ENCODE results near the gene DDX39B.
"Not testable (repeated sequence)": the region's sequence is repeated elsewhere in the genome, so short reads cannot be mapped to it uniquely, and the experiment has no call there.

DDX39B gene

DNA sequence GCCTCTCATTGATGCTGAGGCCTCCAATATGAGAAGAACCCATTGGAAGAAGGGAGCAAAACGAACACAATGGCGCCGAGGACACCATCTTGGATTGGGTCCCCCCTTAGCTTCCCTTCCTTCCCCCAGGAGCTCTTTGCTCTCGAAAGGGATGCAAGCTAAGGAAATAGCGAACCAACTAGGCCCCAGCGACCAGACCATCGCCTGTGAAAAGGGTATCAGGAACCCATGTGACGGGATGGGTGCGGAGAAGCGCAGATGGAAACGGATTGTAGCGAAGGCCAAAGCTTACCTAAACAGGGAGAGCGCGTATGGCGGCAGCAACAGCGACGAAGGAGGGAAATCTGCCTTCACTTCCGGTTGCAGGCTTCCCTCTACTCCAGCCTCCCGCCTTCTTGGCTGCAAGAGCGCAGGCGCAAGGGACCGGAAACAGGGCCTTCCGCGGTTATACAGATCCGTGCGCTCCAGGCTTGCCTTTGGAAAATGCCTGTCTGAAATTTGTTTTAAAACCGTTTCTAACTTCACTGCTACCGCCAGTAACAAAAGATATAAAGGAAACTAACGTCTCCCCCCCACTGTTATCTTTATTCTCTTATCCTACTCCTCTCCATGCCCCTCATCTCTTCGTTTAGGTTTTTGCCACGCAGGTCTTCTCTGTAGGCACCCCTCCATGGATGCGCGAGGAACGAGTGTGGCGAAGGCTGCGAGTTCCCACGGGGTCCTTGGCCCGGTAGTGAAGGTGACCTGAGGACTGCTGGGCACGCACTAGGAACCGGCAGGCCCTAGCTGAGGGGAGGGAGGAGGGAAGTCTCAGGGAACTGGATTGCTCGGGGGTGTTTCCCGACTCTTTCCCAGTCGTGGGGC is at the start of gene DDX39B:
Gene DDX39B, minus strand, starts transcription at position 346 of the 864 bp plus-strand sequence. CDS start 1,471 bp downstream, outside the sequence.
- TF ChIP-seq, protein P1, sequence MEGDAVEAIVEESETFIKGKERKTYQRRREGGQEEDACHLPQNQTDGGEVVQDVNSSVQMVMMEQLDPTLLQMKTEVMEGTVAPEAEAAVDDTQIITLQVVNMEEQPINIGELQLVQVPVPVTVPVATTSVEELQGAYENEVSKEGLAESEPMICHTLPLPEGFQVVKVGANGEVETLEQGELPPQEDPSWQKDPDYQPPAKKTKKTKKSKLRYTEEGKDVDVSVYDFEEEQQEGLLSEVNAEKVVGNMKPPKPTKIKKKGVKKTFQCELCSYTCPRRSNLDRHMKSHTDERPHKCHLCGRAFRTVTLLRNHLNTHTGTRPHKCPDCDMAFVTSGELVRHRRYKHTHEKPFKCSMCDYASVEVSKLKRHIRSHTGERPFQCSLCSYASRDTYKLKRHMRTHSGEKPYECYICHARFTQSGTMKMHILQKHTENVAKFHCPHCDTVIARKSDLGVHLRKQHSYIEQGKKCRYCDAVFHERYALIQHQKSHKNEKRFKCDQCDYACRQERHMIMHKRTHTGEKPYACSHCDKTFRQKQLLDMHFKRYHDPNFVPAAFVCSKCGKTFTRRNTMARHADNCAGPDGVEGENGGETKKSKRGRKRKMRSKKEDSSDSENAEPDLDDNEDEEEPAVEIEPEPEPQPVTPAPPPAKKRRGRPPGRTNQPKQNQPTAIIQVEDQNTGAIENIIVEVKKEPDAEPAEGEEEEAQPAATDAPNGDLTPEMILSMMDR (IDR thresholded peaks at IDR 0.05; ENCODE audit: control extremely low read depth, extremely low read depth, low read depth, missing control alignments) = no peak
- ChIA-PET POLR2A (interaction anchor here (0.6 to 2.2 kb wide), 20 partner anchors 9 to 588 kb away, joined by 3 to 14 read pairs (median 4); partner anchors contain the start of genes LST1, LTA, MCCD1 and MICB), CTCF (interaction anchor here (0.8 to 54.8 kb wide), 11 partner anchors 9 to 289 kb away, joined by 3 to 2725 read pairs (median 4); partner anchors contain the start of genes LST1, LTB, MCCD1 and NCR3)
- peak; percentile 92 for DNase-seq (ENCODE audit: extremely low spot score)

DNA sequence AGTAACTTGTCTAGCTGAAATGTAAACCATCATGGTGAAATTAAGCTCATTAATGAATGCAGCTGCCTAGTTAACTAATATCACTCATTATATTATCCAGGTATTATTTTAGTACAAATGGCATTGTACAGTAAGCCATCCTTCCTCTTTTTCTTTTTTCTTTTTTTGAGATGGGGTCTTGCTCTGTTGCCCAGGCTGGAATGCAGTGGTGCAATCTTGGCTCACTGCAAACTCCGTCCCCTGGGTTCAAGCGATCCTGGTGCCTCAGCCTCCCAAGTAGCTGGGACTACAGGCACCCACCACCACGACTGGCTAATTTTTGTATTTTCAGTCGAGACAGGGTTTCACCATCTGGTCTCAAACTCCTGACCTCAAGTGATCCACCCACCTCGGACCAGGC is 48.9 kb upstream of the DDX39B start:
- ChIA-PET CTCF (interaction anchor here (39.5 to 54.8 kb wide), 2 partner anchors 1 to 26 kb away, joined by 2725 read pairs; partner anchors contain the start of genes ATP6V1G2, DDX39B, LST1 and LTA), POLR2A (interaction anchor here (1.7 kb wide), 1 partner anchor 15 kb away, joined by 5 read pairs; the partner anchor contains the start of gene TNF)
- DNase-seq (ENCODE audit: extremely low spot score) = not testable (repeated sequence)

DNA sequence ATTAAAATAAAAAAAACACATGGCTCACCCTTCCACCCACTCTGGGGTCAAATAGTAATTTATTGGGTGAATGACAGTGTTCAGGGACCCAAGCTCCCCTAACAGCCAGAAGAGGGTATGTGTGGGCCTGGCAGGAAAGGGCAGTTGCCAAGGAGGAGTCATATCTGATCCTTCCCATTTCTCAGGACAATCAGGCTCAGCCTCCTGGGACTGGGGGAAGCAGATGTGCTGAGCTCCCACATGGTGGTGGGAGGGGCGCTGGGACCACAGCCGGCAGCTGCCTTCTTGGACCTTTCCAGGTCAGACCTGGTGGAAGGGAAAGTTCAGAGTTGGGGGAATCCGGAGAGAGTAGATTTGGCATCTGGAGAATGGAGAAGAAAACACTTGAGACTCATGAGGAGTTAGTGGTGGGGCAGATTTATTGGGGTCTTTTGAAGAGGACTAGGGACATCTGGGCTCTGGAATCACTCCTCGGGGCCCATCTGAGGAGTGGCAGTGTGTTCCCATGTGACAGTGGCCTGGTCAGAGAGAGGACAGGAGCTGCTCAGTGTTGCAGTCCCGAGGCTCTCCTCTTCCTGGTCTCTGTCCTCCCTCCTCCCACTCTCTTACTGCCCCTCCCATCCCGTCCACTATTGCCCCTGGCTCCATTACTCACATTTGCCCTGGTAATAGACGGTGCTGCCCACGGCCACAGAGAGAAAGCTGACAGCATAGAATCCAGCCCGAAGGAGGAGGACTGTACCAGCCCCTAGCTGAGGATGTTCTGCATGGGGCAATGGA is 47.3 kb upstream of the DDX39B start:
- ChIA-PET CTCF (interaction anchor here (39.5 to 54.8 kb wide), 2 partner anchors 3 to 24 kb away, joined by 2725 read pairs; partner anchors contain the start of genes ATP6V1G2, DDX39B, LST1 and LTA), POLR2A (interaction anchor here (0.5 to 1.7 kb wide), 2 partner anchors 14 kb away, joined by 3 to 5 read pairs; partner anchors contain the start of gene TNF)
- TF ChIP-seq, protein P1 (IDR thresholded peaks at IDR 0.05; ENCODE audit: control extremely low read depth, extremely low read depth, low read depth, missing control alignments) = no peak
- no peak for DNase-seq (ENCODE audit: extremely low spot score)

DNA sequence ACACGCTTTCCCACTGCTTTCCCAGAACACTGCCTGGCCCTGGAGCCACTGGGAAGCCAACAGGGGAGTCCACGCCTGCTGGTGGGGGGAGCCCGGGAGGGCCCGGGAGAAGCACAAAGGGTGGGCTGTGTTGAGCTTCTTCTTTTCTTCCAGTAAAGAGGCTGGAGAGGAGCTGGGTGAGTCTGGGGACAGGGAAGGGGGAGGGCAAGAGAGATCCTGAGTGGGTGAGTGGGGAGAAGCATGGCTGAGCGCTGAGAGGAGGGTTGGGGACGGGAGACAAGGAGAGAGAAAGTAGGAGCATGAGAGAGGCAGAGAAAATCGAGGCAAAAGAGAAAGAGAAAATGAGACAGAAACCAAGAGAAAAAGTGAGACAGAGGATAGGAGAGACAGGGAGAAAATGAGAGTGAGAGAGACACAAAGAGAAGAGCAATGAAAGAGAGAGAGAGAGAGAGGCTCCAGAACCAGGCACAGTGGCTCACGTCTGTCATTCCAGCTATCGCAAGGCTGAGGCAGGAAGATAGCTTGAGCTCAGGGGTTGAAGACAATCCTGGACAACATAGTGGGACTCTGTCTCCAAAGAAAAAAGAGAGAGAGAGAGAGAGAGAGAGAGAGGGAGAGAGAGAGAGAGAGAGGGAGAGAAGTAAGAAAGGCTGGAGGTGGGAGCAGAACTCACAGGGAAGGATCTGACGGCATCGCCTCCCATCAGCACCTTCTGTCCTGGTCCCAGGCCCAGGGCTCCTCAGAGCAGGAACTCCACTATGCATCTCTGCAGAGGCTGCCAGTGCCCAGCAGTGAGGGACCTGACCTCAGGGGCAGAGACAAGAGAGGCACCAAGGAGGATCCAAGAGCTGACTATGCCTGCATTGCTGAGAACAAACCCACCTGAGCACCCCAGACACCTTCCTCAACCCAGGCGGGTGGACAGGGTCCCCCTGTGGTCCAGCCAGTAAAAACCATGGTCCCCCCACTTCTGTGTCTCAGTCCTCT is 46.3 kb upstream of the DDX39B start:
- DNase-seq (ENCODE audit: extremely low spot score) = no peak
- CTCF ChIA-PET = interaction anchor here (1.6 to 54.8 kb wide), 3 partner anchors 4 to 52 kb away, joined by 3 to 2725 read pairs (median 2725); partner anchors contain the start of genes ATP6V1G2, DDX39B, LST1 and LTA
- POLR2A ChIA-PET = interaction anchor here (0.5 to 3.0 kb wide), 4 partner anchors 9 to 32 kb away, joined by 3 to 41 read pairs (median 3); partner anchors contain the start of gene TNF
- TF ChIP-seq, protein P1 (IDR thresholded peaks at IDR 0.05; ENCODE audit: control extremely low read depth, extremely low read depth, low read depth, missing control alignments) = no peak

DNA sequence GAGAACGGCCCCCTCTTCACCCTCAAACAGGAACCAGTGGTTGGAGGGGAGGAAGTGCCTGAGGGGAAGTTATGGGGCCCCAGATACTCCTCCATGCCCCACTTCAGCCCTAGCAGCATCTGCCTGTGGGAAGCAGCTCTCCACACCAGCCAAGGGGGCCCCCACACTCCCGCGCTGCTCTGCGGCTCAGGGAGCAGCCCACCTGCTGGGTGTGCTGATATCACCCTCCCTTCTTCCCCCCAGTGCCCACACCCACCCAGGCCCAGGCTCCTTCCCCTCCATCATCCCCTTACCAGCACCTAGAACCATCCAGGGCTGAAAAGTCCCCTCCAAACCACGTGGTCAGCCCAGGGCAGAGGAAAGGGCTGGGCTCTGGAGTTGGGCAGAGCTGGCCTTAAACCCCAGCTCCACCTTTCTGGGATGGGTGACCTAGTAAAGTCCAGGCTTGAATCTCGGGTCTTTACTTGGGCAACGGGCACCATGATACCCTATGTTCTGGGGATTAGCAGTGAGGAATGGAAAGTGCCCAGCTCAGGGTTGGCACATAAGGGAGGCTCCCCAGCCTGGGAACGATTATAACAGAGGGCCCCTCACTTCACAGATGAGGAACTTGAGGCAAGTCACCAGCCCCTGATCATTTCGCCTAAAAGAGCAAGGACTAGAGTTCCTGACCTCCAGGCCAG is 44.9 kb upstream of the DDX39B start:
- DNase-seq (ENCODE audit: extremely low spot score) = no peak
- TF ChIP-seq, protein P1 (IDR thresholded peaks at IDR 0.05; ENCODE audit: control extremely low read depth, extremely low read depth, low read depth, missing control alignments) = no peak
- CTCF ChIA-PET = interaction anchor here (1.6 to 54.8 kb wide), 4 partner anchors 5 to 93 kb away, joined by 3 to 2725 read pairs (median 1368); partner anchors contain the start of genes ATP6V1G2, DDX39B, LST1 and LTA
- POLR2A ChIA-PET = interaction anchor here (0.8 to 3.0 kb wide), 3 partner anchors 11 to 45 kb away, joined by 3 to 41 read pairs (median 3); partner anchors contain the start of genes DDX39B and TNF
